ENCODE results near the gene SWAP70. TPM values are rescaled to one million over a fixed set of nuclear protein-coding genes. Genes with fewer than 3 reads are reported as not detected.
A peak's percentile ranks its signal among the peaks of the same experiment; 100 is the strongest.

SWAP70 gene
- total and polyA plus RNA-seq, 2 experiments from 2014 or later, result 30.3 to 33.3 TPM

- TF ChIP-seq ETS1 (IDR thresholded peaks at IDR 0.05) (no peak), ZNF331 (CRISPR knock-in tag; IDR thresholded peaks at IDR 0.05; ENCODE audit: low read depth) (no peak), STAT1 (IDR thresholded peaks at IDR 0.05; ENCODE audit: unreplicated experiment) (no peak), POLR2AphosphoS5 (IDR thresholded peaks at IDR 0.05; ENCODE audit: low read depth) (no peak)
- TF ChIP-seq, protein P1, sequence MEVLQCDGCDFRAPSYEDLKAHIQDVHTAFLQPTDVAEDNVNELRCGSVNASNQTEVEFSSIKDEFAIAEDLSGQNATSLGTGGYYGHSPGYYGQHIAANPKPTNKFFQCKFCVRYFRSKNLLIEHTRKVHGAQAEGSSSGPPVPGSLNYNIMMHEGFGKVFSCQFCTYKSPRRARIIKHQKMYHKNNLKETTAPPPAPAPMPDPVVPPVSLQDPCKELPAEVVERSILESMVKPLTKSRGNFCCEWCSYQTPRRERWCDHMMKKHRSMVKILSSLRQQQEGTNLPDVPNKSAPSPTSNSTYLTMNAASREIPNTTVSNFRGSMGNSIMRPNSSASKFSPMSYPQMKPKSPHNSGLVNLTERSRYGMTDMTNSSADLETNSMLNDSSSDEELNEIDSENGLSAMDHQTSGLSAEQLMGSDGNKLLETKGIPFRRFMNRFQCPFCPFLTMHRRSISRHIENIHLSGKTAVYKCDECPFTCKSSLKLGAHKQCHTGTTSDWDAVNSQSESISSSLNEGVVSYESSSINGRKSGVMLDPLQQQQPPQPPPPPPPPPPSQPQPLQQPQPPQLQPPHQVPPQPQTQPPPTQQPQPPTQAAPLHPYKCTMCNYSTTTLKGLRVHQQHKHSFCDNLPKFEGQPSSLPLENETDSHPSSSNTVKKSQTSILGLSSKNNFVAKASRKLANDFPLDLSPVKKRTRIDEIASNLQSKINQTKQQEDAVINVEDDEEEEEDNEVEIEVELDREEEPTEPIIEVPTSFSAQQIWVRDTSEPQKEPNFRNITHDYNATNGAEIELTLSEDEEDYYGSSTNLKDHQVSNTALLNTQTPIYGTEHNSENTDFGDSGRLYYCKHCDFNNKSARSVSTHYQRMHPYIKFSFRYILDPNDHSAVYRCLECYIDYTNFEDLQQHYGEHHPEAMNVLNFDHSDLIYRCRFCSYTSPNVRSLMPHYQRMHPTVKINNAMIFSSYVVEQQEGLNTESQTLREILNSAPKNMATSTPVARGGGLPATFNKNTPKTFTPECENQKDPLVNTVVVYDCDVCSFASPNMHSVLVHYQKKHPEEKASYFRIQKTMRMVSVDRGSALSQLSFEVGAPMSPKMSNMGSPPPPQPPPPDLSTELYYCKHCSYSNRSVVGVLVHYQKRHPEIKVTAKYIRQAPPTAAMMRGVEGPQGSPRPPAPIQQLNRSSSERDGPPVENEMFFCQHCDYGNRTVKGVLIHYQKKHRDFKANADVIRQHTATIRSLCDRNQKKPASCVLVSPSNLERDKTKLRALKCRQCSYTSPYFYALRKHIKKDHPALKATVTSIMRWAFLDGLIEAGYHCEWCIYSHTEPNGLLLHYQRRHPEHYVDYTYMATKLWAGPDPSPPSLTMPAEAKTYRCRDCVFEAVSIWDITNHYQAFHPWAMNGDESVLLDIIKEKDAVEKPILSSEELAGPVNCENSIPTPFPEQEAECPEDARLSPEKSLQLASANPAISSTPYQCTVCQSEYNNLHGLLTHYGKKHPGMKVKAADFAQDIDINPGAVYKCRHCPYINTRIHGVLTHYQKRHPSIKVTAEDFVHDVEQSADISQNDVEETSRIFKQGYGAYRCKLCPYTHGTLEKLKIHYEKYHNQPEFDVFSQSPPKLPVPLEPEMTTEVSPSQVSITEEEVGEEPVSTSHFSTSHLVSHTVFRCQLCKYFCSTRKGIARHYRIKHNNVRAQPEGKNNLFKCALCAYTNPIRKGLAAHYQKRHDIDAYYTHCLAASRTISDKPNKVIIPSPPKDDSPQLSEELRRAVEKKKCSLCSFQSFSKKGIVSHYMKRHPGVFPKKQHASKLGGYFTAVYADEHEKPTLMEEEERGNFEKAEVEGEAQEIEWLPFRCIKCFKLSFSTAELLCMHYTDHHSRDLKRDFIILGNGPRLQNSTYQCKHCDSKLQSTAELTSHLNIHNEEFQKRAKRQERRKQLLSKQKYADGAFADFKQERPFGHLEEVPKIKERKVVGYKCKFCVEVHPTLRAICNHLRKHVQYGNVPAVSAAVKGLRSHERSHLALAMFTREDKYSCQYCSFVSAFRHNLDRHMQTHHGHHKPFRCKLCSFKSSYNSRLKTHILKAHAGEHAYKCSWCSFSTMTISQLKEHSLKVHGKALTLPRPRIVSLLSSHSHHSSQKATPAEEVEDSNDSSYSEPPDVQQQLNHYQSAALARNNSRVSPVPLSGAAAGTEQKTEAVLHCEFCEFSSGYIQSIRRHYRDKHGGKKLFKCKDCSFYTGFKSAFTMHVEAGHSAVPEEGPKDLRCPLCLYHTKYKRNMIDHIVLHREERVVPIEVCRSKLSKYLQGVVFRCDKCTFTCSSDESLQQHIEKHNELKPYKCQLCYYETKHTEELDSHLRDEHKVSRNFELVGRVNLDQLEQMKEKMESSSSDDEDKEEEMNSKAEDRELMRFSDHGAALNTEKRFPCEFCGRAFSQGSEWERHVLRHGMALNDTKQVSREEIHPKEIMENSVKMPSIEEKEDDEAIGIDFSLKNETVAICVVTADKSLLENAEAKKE (CRISPR knock-in tag; IDR thresholded peaks at IDR 0.05), result no peak
These were observed 58.1 kb downstream of the SWAP70 start (continued) for GRCh38 chr11:9722023-9722422.

GRCh38 chr11:9722893-9723292, 59.0 kb downstream of the SWAP70 start:
- H3K4me3 ChIP-seq, result no peak overlapping the region
- H3K9me2 ChIP-seq (ENCODE audit: insufficient read depth), result no peaks in the 10 kb centered on the region
- H4K20me1 ChIP-seq (replicated peaks; ENCODE audit: insufficient read depth), result no peaks in the 10 kb centered on the region
- H3K79me2 ChIP-seq (replicated peaks; ENCODE audit: insufficient read depth), result no peaks in the 10 kb centered on the region
- peaks cover 3% of the 10 kb centered on the region; the same call in 2 of the 3 replicates for H3K36me3 Mint-ChIP-seq (ENCODE audit: low read depth)
- no peak overlapping the region for H3K4me2 ChIP-seq
- H3F3A ChIP-seq (replicated peaks; ENCODE audit: low read depth), result no peaks in the 10 kb centered on the region
- ATAC-seq, result peak; percentile 71
- no peak overlapping the region for H3K4me3 Mint-ChIP-seq
- H2AFZ ChIP-seq, result no peak overlapping the region
- H3K4me1 Mint-ChIP-seq, result peaks cover 14% of the 10 kb centered on the region
- no peaks in the 10 kb centered on the region for H3K27me3 ChIP-seq (ENCODE audit: insufficient read depth)
- peak; percentile 16 for DNase-seq (ENCODE audit: low spot score)
- H3K36me3 ChIP-seq (ENCODE audit: insufficient read depth), result no peaks in the 10 kb centered on the region
- peaks cover 7% of the 10 kb centered on the region for H3K4me1 ChIP-seq (ENCODE audit: insufficient read depth)
- peak overlapping the region; percentile 6; the same call in 1 of the 2 replicates for H3K27ac Mint-ChIP-seq
- no peaks in the 10 kb centered on the region for H3K27me3 Mint-ChIP-seq (ENCODE audit: insufficient read depth, low read depth, poor library complexity)
- 0 out of 2 replicates have a peak overlapping the region, but pooled peaks have one; percentile 21 for H3K27ac ChIP-seq (ENCODE audit: low read depth)
- no peaks in the 10 kb centered on the region for H3K9me3 Mint-ChIP-seq
- TF ChIP-seq EZH2phosphoT487 (IDR thresholded peaks at IDR 0.05; ENCODE audit: unreplicated experiment), result no peak
- TF ChIP-seq POLR2AphosphoS5 (IDR thresholded peaks at IDR 0.05; ENCODE audit: low read depth), result no peak
- no peak for TF ChIP-seq ZNF114 (CRISPR knock-in tag; IDR thresholded peaks at IDR 0.05)
- TF ChIP-seq, protein P2, sequence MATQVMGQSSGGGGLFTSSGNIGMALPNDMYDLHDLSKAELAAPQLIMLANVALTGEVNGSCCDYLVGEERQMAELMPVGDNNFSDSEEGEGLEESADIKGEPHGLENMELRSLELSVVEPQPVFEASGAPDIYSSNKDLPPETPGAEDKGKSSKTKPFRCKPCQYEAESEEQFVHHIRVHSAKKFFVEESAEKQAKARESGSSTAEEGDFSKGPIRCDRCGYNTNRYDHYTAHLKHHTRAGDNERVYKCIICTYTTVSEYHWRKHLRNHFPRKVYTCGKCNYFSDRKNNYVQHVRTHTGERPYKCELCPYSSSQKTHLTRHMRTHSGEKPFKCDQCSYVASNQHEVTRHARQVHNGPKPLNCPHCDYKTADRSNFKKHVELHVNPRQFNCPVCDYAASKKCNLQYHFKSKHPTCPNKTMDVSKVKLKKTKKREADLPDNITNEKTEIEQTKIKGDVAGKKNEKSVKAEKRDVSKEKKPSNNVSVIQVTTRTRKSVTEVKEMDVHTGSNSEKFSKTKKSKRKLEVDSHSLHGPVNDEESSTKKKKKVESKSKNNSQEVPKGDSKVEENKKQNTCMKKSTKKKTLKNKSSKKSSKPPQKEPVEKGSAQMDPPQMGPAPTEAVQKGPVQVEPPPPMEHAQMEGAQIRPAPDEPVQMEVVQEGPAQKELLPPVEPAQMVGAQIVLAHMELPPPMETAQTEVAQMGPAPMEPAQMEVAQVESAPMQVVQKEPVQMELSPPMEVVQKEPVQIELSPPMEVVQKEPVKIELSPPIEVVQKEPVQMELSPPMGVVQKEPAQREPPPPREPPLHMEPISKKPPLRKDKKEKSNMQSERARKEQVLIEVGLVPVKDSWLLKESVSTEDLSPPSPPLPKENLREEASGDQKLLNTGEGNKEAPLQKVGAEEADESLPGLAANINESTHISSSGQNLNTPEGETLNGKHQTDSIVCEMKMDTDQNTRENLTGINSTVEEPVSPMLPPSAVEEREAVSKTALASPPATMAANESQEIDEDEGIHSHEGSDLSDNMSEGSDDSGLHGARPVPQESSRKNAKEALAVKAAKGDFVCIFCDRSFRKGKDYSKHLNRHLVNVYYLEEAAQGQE (IDR thresholded peaks at IDR 0.05; ENCODE audit: unreplicated experiment), result no peak
